Kidney (tissue), 14 donors: ENCODE results near the gene RNF113B. TPM values are rescaled to one million over a fixed set of nuclear protein-coding genes. Genes with fewer than 3 reads are reported as not detected.

Source experiments
- DNase-seq, 5 donors: peaks; one replicate each; pipeline ENCODE4 v3.0.0-alpha.2; 2013 to 2020
- FAIRE-seq: peaks from 2 replicates; lab custom pipeline; 2012; peaks lifted over from hg19 to GRCh38; lab: Jason Lieb, UNC
- H3K27ac ChIP-seq, 2 donors: one replicate each; pipeline ENCODE4 v1.7.0; 2013; ENCODE audit warnings: low read depth in 2 of 2, low read length in 2 of 2, inconsistent platforms in 1 of 2
- H3K27me3 ChIP-seq: one replicate; pipeline ENCODE4 v1.7.1; 2013; ENCODE audit warnings: low read length, inconsistent platforms; ENCODE audit not compliant: control insufficient read depth, insufficient read depth
- H3K36me3 ChIP-seq, 3 donors: one replicate each; pipeline versions ENCODE4 v1.7.0 to v1.7.1; 2013; ENCODE audit warnings: low read length in 3 of 3, control low read depth in 1 of 3, inconsistent platforms in 1 of 3; ENCODE audit not compliant: insufficient read depth in 3 of 3, control insufficient read depth in 2 of 3
- H3K4me1 ChIP-seq, 3 donors: one replicate each; pipeline versions ENCODE4 v1.7.0 to v1.7.1; 2013; ENCODE audit warnings: low read length in 3 of 3, inconsistent platforms in 1 of 3, low read depth in 1 of 3; ENCODE audit not compliant: control insufficient read depth in 2 of 3, insufficient read depth in 2 of 3
- H3K4me3 ChIP-seq, 3 donors: one replicate each; pipeline versions ENCODE4 v1.7.0 to v1.8.1; 2013; ENCODE audit warnings: low read length in 3 of 3, control low read depth in 1 of 3, inconsistent platforms in 1 of 3
- H3K9ac ChIP-seq, 3 donors: one replicate each; pipeline versions ENCODE4 v1.7.0 to v1.7.1; 2013; ENCODE audit warnings: low read length in 3 of 3, control low read depth in 1 of 3, inconsistent platforms in 1 of 3
- H3K9me3 ChIP-seq, 3 donors: one replicate each; pipeline versions ENCODE4 v1.7.0 to v1.7.1; 2013; ENCODE audit warnings: low read length in 3 of 3, control low read depth in 1 of 3, inconsistent platforms in 1 of 3; ENCODE audit not compliant: control insufficient read depth in 2 of 3, insufficient read depth in 1 of 3
- intact Hi-C: fragments of 100-400 bp; cut with DNase I; formaldehyde crosslinking; loops from one replicate; pipeline ENCODE4 v1.11.1; 2022
- microRNA-seq: library from miRNA; unstranded; fragments of <30 nt; microRNA quantifications from one replicate; pipeline ENCODE4 v1.2.0, GENCODE V29; 2020
- polyA plus RNA-seq: library from polyadenylated mRNA; stranded (reverse); fragments of 350-450 nt; fragmentation: Illumina TruSeq; extraction: RNeasy Lipid Tissue Mini Kit (QIAGEN cat#74804); gene quantifications from one replicate; pipeline ENCODE4 v1.2.3, GENCODE V29; 2014; ENCODE audit warnings: low read depth, low replicate concordance; ENCODE audit not compliant: insufficient read depth
- total RNA-seq: library from RNA; stranded (reverse); fragmentation: NEBNext Ultra II Directional; extraction: Animal tissue kit (Norgen Biotek cat#: 25700); gene quantifications from one replicate; pipeline ENCODE4 v1.2.1, GENCODE V29; 2021
- TF ChIP-seq, protein P1 (sequence below): IDR thresholded peaks from 3 replicates; pipeline ENCODE4 v1.5.1; 2012; ENCODE audit warnings: mild to moderate bottlenecking, moderate library complexity, borderline replicate concordance; ENCODE audit not compliant: insufficient read depth; ENCODE audit errors: extremely low read depth
- donor health status: control.
- donor health status: control.
- donor health status: control.
- donor health status: control.
- donor health status: control.
- donor health status: DM: yes; HTN: yes; CAD: no.
- donor health status: Normal renal cell carcinoma (clear cell type).

Gene RNF113B
- total and polyA plus RNA-seq, 2 donors from 2014 or later = not detected

- no peaks in the 10 kb centered on the region for H3K4me1 ChIP-seq
- intact Hi-C loops = no loop called here
- no peak overlapping the region for H3K4me3 ChIP-seq
- H3K9ac ChIP-seq = no peak overlapping the region
- no peaks in the 10 kb centered on the region for H3K27me3 ChIP-seq
- no peak overlapping the region for H3K27ac ChIP-seq
- TF ChIP-seq, protein P1, sequence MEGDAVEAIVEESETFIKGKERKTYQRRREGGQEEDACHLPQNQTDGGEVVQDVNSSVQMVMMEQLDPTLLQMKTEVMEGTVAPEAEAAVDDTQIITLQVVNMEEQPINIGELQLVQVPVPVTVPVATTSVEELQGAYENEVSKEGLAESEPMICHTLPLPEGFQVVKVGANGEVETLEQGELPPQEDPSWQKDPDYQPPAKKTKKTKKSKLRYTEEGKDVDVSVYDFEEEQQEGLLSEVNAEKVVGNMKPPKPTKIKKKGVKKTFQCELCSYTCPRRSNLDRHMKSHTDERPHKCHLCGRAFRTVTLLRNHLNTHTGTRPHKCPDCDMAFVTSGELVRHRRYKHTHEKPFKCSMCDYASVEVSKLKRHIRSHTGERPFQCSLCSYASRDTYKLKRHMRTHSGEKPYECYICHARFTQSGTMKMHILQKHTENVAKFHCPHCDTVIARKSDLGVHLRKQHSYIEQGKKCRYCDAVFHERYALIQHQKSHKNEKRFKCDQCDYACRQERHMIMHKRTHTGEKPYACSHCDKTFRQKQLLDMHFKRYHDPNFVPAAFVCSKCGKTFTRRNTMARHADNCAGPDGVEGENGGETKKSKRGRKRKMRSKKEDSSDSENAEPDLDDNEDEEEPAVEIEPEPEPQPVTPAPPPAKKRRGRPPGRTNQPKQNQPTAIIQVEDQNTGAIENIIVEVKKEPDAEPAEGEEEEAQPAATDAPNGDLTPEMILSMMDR = no peak
- no peak for DNase-seq
- H3K36me3 ChIP-seq = no peaks in the 10 kb centered on the region
- no peaks in the 10 kb centered on the region for H3K9me3 ChIP-seq
- FAIRE-seq = no peak
These were observed 47.9 kb downstream of the RNF113B start for GRCh38 chr13:98129059-98129746.

Small RNA genes within 50 kb of the gene (microRNA-seq; reads per million reads assigned to microRNA genes)
- not detected for gene MIR3170

Other genes starting within 250 kb of the RNF113B start
- gene IPO5, start 223.6 kb downstream of the RNF113B start, total RNA-seq = 92.0 TPM
- 32.2 TPM for gene IPO5, start 223.6 kb downstream of the RNF113B start, polyA plus RNA-seq
- gene FARP1, start 34.2 kb downstream of the RNF113B start, total RNA-seq = 229 TPM
- gene FARP1, start 34.2 kb downstream of the RNF113B start, polyA plus RNA-seq = 123 TPM